H1 (cell line): ENCODE results near the gene NAP1L1. TPM values are rescaled to one million over a fixed set of nuclear protein-coding genes. Genes with fewer than 3 reads are reported as not detected.

Experiments used
- CTCF ChIA-PET: fragments of 300-600 bp; sonication (Branson Sonifier 250); formaldehyde crosslinking; loops from one replicate; lab custom pipeline; 2021; ENCODE audit not compliant: partially characterized antibody; lab: Charles Lee
- POLR2A ChIA-PET: fragments of 300-600 bp; sonication (Branson Sonifier 250); formaldehyde crosslinking; loops from one replicate; lab custom pipeline; 2021; ENCODE audit warnings: inconsistent platforms; ENCODE audit not compliant: partially characterized antibody; lab: Charles Lee
- DNase-seq, 2 experiments: peaks; one replicate each; pipeline versions ENCODE4 v3.0.0 to v3.0.0-alpha.2; 2010 to 2022; ENCODE audit warnings: low spot score in 2 of 2, low read depth in 1 of 2, mixed read lengths in 1 of 2
- FAIRE-seq: peaks from 2 replicates; lab custom pipeline; 2011; peaks lifted over from hg19 to GRCh38; lab: Jason Lieb, UNC
- H2AFZ ChIP-seq: 2 replicates; pipeline ENCODE4 v1.8.1; 2012; ENCODE audit warnings: low read length, inconsistent platforms
- H2AK5ac ChIP-seq: 2 replicates; pipeline ENCODE4 v1.6.1; 2013; ENCODE audit warnings: low read depth, low read length
- H2BK120ac ChIP-seq: replicated peaks from 2 replicates; pipeline ENCODE3; 2013; ENCODE audit warnings: low read depth, low read length, inconsistent platforms
- H2BK12ac ChIP-seq: 2 replicates; pipeline ENCODE4 v1.6.1; 2013; ENCODE audit warnings: low read depth, low read length
- H2BK15ac ChIP-seq: 2 replicates; pipeline ENCODE4 v1.6.1; 2013; ENCODE audit warnings: low read length
- H2BK20ac ChIP-seq: 2 replicates; pipeline ENCODE4 v1.6.1; 2013; ENCODE audit warnings: low read length
- H2BK5ac ChIP-seq: 2 replicates; pipeline ENCODE4 v1.6.1; 2013; ENCODE audit warnings: low read depth, low read length
- H3K14ac ChIP-seq: 2 replicates; pipeline ENCODE4 v1.6.1; 2013; ENCODE audit warnings: inconsistent platforms; ENCODE audit not compliant: insufficient read length
- H3K18ac ChIP-seq: 2 replicates; pipeline ENCODE4 v1.6.1; 2013; ENCODE audit warnings: low read length; ENCODE audit errors: extremely low read depth
- H3K23ac ChIP-seq: 2 replicates; pipeline ENCODE4 v1.6.1; 2013; ENCODE audit warnings: inconsistent platforms; ENCODE audit not compliant: insufficient read length
- H3K23me2 ChIP-seq: 2 replicates; pipeline ENCODE4 v1.6.1; 2013; ENCODE audit warnings: low read depth, low read length
- H3K27ac ChIP-seq: 2 replicates; pipeline ENCODE4 v1.6.1; 2011; ENCODE audit warnings: low read depth, low read length, inconsistent platforms
- H3K27me3 ChIP-seq, 4 experiments: replicated peaks in 1 of 4; 1 replicate in 1 of 4; 2 replicates in 3 of 4; pipeline versions ENCODE4 v1.6.1 to v1.8.1; 2011 to 2013; ENCODE audit warnings: low read length in 3 of 4, mild to moderate bottlenecking in 3 of 4, inconsistent platforms in 2 of 4, mixed read lengths in 2 of 4, moderate library complexity in 1 of 4; ENCODE audit not compliant: control insufficient read depth in 3 of 4, insufficient read depth in 3 of 4; ENCODE audit errors: extremely low read depth in 1 of 4
- H3K36me3 ChIP-seq, 4 experiments: 2 replicates each; pipeline versions ENCODE4 v1.6.1 to v1.8.1; 2011 to 2013; ENCODE audit warnings: mild to moderate bottlenecking in 4 of 4, low read length in 3 of 4, moderate library complexity in 2 of 4, control low read depth in 1 of 4, inconsistent platforms in 1 of 4; ENCODE audit not compliant: insufficient read depth in 4 of 4, control insufficient read depth in 2 of 4
- H3K4ac ChIP-seq: replicated peaks from 2 replicates; pipeline ENCODE3; 2013; ENCODE audit warnings: low read length, low read depth, mixed read lengths, inconsistent platforms; ENCODE audit not compliant: insufficient read length
- H3K4me1 ChIP-seq, 4 experiments: replicated peaks in 1 of 4; 1 replicate in 1 of 4; 2 replicates in 3 of 4; pipeline versions ENCODE4 v1.6.1 to v1.8.1; 2011 to 2013; ENCODE audit warnings: low read length in 3 of 4, inconsistent platforms in 2 of 4, mixed read lengths in 1 of 4; ENCODE audit not compliant: insufficient read depth in 4 of 4, control insufficient read depth in 3 of 4
- H3K4me2 ChIP-seq, 2 experiments: 2 replicates each; pipeline versions ENCODE4 v1.6.1 to v1.8.1; 2011 to 2013; ENCODE audit warnings: low read depth in 2 of 2, low read length in 2 of 2, control low read depth in 1 of 2, inconsistent platforms in 1 of 2, mild to moderate bottlenecking in 1 of 2; ENCODE audit not compliant: insufficient read depth in 1 of 2
- H3K4me3 ChIP-seq, 4 experiments: fragments of 200-600, 300-600 bp in 1 of 4; sonication (generic), shearing (Covaris generic), sonication (Bioruptor Twin) in 1 of 4; 2 replicates each; pipeline versions ENCODE4 v1.5.1 to v1.8.1; 2011 to 2016; ENCODE audit warnings: low read length in 4 of 4, low read depth in 3 of 4, control low read depth in 2 of 4, inconsistent platforms in 2 of 4, mild to moderate bottlenecking in 2 of 4, mixed read lengths in 1 of 4, moderate library complexity in 1 of 4; ENCODE audit not compliant: insufficient read depth in 2 of 4; ENCODE audit errors: extremely low read depth in 1 of 4
- H3K56ac ChIP-seq: replicated peaks from 2 replicates; pipeline ENCODE3; 2013; ENCODE audit warnings: low read depth, mild to moderate bottlenecking, mixed read lengths, low read length, inconsistent platforms; ENCODE audit not compliant: insufficient read length
- H3K79me1 ChIP-seq: 2 replicates; pipeline ENCODE4 v1.6.1; 2013; ENCODE audit warnings: low read depth, low read length, control low read depth
- H3K79me2 ChIP-seq, 2 experiments: 2 replicates each; pipeline versions ENCODE4 v1.6.1 to v1.8.1; 2012 to 2013; ENCODE audit warnings: low read length in 2 of 2, mild to moderate bottlenecking in 2 of 2, inconsistent platforms in 1 of 2; ENCODE audit not compliant: insufficient read depth in 2 of 2, control insufficient read depth in 1 of 2
- H3K9ac ChIP-seq, 4 experiments: replicated peaks in 1 of 4; 1 replicate in 1 of 4; 2 replicates in 3 of 4; pipeline versions ENCODE4 v1.6.1 to v1.8.1; 2011 to 2013; ENCODE audit warnings: low read depth in 3 of 4, low read length in 3 of 4, control low read depth in 2 of 4, mild to moderate bottlenecking in 2 of 4, moderate library complexity in 2 of 4, inconsistent platforms in 1 of 4; ENCODE audit errors: extremely low read depth in 1 of 4
- H3K9me3 ChIP-seq, 2 experiments: 2 replicates each; pipeline versions ENCODE4 v1.6.1 to v1.8.1; 2012 to 2013; ENCODE audit warnings: mild to moderate bottlenecking in 2 of 2, moderate library complexity in 2 of 2, control low read depth in 1 of 2, inconsistent platforms in 1 of 2, low read depth in 1 of 2, low read length in 1 of 2, mixed read lengths in 1 of 2; ENCODE audit not compliant: insufficient read depth in 2 of 2
- H4K20me1 ChIP-seq, 2 experiments: replicated peaks in 1 of 2; 2 replicates each; pipeline versions ENCODE3 to v1.8.1; 2011 to 2013; ENCODE audit warnings: inconsistent platforms in 2 of 2, low read length in 2 of 2, mild to moderate bottlenecking in 1 of 2; ENCODE audit not compliant: insufficient read depth in 2 of 2, control insufficient read depth in 1 of 2
- H4K5ac ChIP-seq: 2 replicates; pipeline ENCODE4 v1.6.1; 2013; ENCODE audit warnings: low read length, low read depth, mixed read lengths, inconsistent platforms; ENCODE audit not compliant: insufficient read length
- H4K8ac ChIP-seq: 2 replicates; pipeline ENCODE4 v1.8.0; 2013; ENCODE audit warnings: mild to moderate bottlenecking, moderate library complexity, low read length, inconsistent platforms; ENCODE audit not compliant: insufficient read depth; ENCODE audit errors: extremely low read depth
- H4K91ac ChIP-seq: replicated peaks from 2 replicates; pipeline ENCODE3; 2013; ENCODE audit warnings: low read length, mixed read lengths, inconsistent platforms; ENCODE audit not compliant: insufficient read length
- ASH2L ChIP-seq: fragments of 200-600, 300-600 bp; sonication (generic); IDR thresholded peaks from one replicate; pipeline ENCODE4 v1.7.1; 2017; ENCODE audit warnings: low read length
- NRF1 ChIP-seq: IDR thresholded peaks from 2 replicates; pipeline ENCODE4 v1.6.1; 2011; ENCODE audit warnings: mild to moderate bottlenecking, low read depth, low read length, improper control_type of control experiment
- SRF ChIP-seq: IDR thresholded peaks from 2 replicates; pipeline ENCODE4 v1.6.1; 2011; ENCODE audit warnings: mild to moderate bottlenecking, low read depth, low read length, moderate library complexity
- YY1 ChIP-seq: IDR thresholded peaks from 2 replicates; pipeline ENCODE4 v1.6.1; 2011; ENCODE audit warnings: low read depth, mild to moderate bottlenecking, low read length
- WGBS, 2 experiments: shearing (Covaris generic) in 1 of 2; methylation state at CpG; one replicate each; pipeline versions ENCODE4 v1.1.6 to v1.1.7; 2013 to 2015; ENCODE audit warnings: low lambda C conversion rate in 2 of 2, mixed read lengths in 2 of 2, inconsistent platforms in 1 of 2, low coverage in 1 of 2, missing lambda C conversion rate in 1 of 2; ENCODE audit not compliant: insufficient replicate concordance in 2 of 2, insufficient coverage in 1 of 2, insufficient read length in 1 of 2; ENCODE audit errors: extremely low coverage in 1 of 2, missing lambda C conversion rate in 1 of 2; 5-methylcytosine and 5-hydroxymethylcytosine counted together
- long read RNA-seq, 2 experiments: library from RNA in 1 of 2; library from capped mRNA in 1 of 2; stranded (forward); transcript quantifications; one replicate each; pipeline ENCODE4 v2.0.0, GENCODE V29; 2021; ENCODE audit warnings: inconsistent platforms in 1 of 2
- polyA minus RNA-seq, 3 experiments: library from RNA; depleted of rRNA, polyadenylated mRNA; stranded (reverse); fragments of >200 nt; gene quantifications; 1 replicate in 2 of 3; 2 replicates in 1 of 3; pipeline ENCODE4 v1.2.3, GENCODE V29; 2011
- polyA plus RNA-seq, 7 experiments: library from polyadenylated mRNA; depleted of rRNA in 3 of 7; stranded (reverse) in 5 of 7; unstranded in 2 of 7; fragments of >200 nt in 5 of 7; fragments of 200-250 nt in 2 of 7; gene quantifications; 1 replicate in 5 of 7; 2 replicates in 1 of 7; 4 replicates in 1 of 7; pipeline versions ENCODE4 v1.2.1 to v1.2.3, GENCODE V29; 2011 to 2013; ENCODE audit warnings: missing spikeins in 2 of 7, mixed read lengths in 2 of 7
- total RNA-seq: library from RNA; stranded (reverse); fragmentation: NEBNext Ultra II Directional; extraction: Animal tissue kit (Norgen Biotek cat#: 25700); gene quantifications from 2 replicates; pipeline ENCODE4 v1.2.1, GENCODE V29; 2021
- TF ChIP-seq, protein P1 (sequence below): IDR thresholded peaks from 2 replicates; pipeline ENCODE4 v1.6.1; 2012; ENCODE audit warnings: inconsistent platforms

The NAP1L1 gene, protein sequence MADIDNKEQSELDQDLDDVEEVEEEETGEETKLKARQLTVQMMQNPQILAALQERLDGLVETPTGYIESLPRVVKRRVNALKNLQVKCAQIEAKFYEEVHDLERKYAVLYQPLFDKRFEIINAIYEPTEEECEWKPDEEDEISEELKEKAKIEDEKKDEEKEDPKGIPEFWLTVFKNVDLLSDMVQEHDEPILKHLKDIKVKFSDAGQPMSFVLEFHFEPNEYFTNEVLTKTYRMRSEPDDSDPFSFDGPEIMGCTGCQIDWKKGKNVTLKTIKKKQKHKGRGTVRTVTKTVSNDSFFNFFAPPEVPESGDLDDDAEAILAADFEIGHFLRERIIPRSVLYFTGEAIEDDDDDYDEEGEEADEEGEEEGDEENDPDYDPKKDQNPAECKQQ
- total RNA-seq (1,114 and 1,159 TPM in 2 replicates), polyA plus RNA-seq (2011; rRNA removed) (145 and 202 TPM in 2 replicates), polyA minus RNA-seq (2011; rRNA and poly(A)+ RNA removed) (124 and 173 TPM in 2 replicates)
- polyA plus RNA-seq (2011; cell fraction: cytosol; rRNA removed): 348 TPM
- 296 TPM for polyA plus RNA-seq (2011; cell fraction: nucleus; rRNA removed)
- polyA plus RNA-seq (2012, experiment 1 of 2): 563 to 1,179 TPM (median 624 TPM) in 4 replicates
- polyA plus RNA-seq (2012, experiment 2 of 2): 101 TPM
- 1,709 TPM for polyA plus RNA-seq (2013, experiment 1 of 2)
- polyA plus RNA-seq (2013, experiment 2 of 2): 1,591 TPM
- polyA minus RNA-seq (2011; cell fraction: cytosol; rRNA and poly(A)+ RNA removed): 294 TPM
- 600 TPM for polyA minus RNA-seq (2011; cell fraction: nucleus; rRNA and poly(A)+ RNA removed)
- long read RNA-seq, experiment 1, full-length matches to known transcripts: 68 of 643 reads
- long read RNA-seq, experiment 1, partial matches to known transcripts: 329 of 643 reads
- long read RNA-seq, experiment 1, other reads (novel, unspliced or antisense): 246 of 643 reads
- long read RNA-seq, experiment 2, full-length matches to known transcripts: 386 of 611 reads
- long read RNA-seq, experiment 2, partial matches to known transcripts: 48 of 611 reads
- long read RNA-seq, experiment 2, other reads (novel, unspliced or antisense): 177 of 611 reads

DNA sequence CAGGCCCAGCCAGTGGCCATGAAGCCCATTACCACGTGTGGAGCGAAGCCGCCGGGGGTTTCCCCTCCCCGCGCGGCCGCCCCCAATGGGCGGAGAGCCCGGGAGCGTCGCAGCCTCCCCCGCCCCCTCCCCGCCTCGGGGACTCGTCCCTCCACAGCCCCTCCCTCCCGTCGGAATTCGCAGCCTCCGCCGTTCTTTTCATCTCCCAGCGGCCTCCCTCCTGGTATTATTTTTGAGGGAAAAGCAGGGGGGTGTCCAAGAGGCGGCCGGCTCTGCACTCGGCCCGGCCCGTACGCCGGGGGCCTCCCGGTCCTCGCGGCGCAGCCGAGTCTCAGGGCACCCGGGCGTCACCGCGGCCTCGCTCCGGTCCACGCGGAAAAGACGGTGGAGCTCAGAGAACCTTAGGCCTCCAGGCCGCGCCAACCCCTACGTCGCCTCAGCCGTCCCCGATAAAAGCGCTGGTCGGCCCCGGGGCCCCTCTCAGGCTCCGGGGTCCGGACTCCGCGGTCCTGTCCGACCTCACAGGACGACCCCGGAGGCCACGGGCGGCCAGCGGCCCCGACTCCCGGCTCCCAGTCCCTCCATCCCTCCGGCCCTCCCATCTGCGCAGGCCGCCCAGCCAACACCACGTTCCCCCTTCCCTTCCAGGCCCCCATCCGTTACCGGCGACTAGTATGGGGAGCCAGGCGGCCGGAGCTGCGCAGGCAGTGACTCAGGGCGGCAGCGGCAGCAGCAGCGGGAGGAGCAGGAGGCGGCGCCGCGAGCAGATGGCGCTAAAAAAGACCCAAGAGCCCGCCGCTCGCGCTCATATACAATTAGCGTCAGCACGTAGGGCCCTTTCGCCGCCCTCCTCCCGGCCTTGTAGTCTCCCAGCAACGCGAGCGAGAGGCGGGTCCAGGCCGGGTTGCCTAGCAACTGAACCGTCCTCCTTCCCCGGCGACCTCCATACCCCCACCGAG is at the start of gene NAP1L1:
TSS of gene NAP1L1 (minus strand) at position 782 of the 959 bp plus-strand sequence. CDS start 10,466 bp downstream, outside the sequence.
- Histone ChIP-seq H2AFZ (peak within 1 kb of the TSS; percentile 70; the same call in 1 of the 2 replicates), H2BK12ac (0 out of 2 replicates have a peak within 1 kb of the TSS, but pooled peaks have one; percentile 79), H3K79me2 (peaks cover 40 to 50% of the 10 kb centered on the region in 2 experiments), H3K18ac (peak within 1 kb of the TSS; percentile 99), H2BK120ac (no peak within 1 kb of the TSS), H3K56ac (peak within 1 kb of the TSS; percentile 100), H3K36me3 (peaks cover 0 to 22% (median 1%) of the 10 kb centered on the region in 4 experiments; a peak in 1 of 8 replicates), H3K4me1 (peaks cover 0 to 18% (median 9%) of the 10 kb centered on the region in 4 experiments; a peak in 5 of 7 replicates), H2AK5ac (no peak within 1 kb of the TSS), H3K9me3 (no peaks in the 10 kb centered on the region), H3K23ac (no peak within 1 kb of the TSS), H3K27me3 (no peaks in the 10 kb centered on the region), H3K79me1 (no peaks in the 10 kb centered on the region), H3K9ac (peak within 1 kb of the TSS; percentile 91 to 98 (median 96)), H3K27ac (peak within 1 kb of the TSS; percentile 98), H3K23me2 (peaks cover 2% of the 10 kb centered on the region; the same call in 1 of the 2 replicates), H3K4me3 (peak within 1 kb of the TSS; percentile 85 to 97 (median 90)), H2BK5ac (peak within 1 kb of the TSS; percentile 97), H3K4ac (peak within 1 kb of the TSS; percentile 85), H2BK15ac (no peak within 1 kb of the TSS), H4K20me1 (peaks cover 15 to 21% of the 10 kb centered on the region in 2 experiments), H4K5ac (peak within 1 kb of the TSS; percentile 98), H4K8ac (peak within 1 kb of the TSS; percentile 98), H2BK20ac (no peak within 1 kb of the TSS), H3K14ac (peak within 1 kb of the TSS; percentile 24), H3K4me2 (peak within 1 kb of the TSS; percentile 56 to 75), H4K91ac (peak within 1 kb of the TSS; percentile 91)
- CTCF ChIA-PET: interaction anchor here (1.7 kb wide), 1 partner anchor 74 kb away, joined by 4 read pairs; no protein-coding TSS in a partner anchor
- POLR2A ChIA-PET: interaction anchor here (0.5 to 4.7 kb wide), 19 partner anchors 9 to 372 kb away, joined by 3 to 30 read pairs (median 4); partner anchors contain the start of gene BBS10
- WGBS, 2 experiments: 2% methylated on average over 87 of the region's 100 CpGs; no CpG with 5 or more reads in 1 of the 2 experiments
- no peak for FAIRE-seq
- DNase-seq: peak; percentile 90 to 95
- TF ChIP-seq ASH2L: peak; percentile 83
- TF ChIP-seq SRF: no peak
- TF ChIP-seq NRF1: peak; percentile 17; the same call in 1 of the 2 replicates
- TF ChIP-seq YY1: no peak
- TF ChIP-seq, protein P1, sequence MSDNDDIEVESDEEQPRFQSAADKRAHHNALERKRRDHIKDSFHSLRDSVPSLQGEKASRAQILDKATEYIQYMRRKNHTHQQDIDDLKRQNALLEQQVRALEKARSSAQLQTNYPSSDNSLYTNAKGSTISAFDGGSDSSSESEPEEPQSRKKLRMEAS: peak; percentile 77
